Measurements from ENCODE around the gene ADAM8. TPM values are rescaled to one million over a fixed set of nuclear protein-coding genes. Genes with fewer than 3 reads are reported as not detected.

The ADAM8 gene
- total RNA-seq, 1 donor from 2014 or later = 2.6 TPM

- Histone ChIP-seq H3K27me3 (ENCODE audit: control insufficient read depth in 3 of 3, insufficient read depth in 3 of 3, low read length in 3 of 3) (no peaks in the 10 kb centered on the region), H3K9me3 (ENCODE audit: control insufficient read depth in 3 of 3, low read length in 3 of 3) (no peaks in the 10 kb centered on the region), H3K36me3 (ENCODE audit: control insufficient read depth in 3 of 3, insufficient read depth in 3 of 3, low read length in 3 of 3) (peaks cover 19 to 29% (median 27%) of the 10 kb centered on the region in 3 donors), H3K4me3 (ENCODE audit: low read length in 3 of 3) (peak overlapping the region; percentile 91 to 93 (median 92)), H3K9ac (ENCODE audit: low read depth in 1 of 3, low read length in 3 of 3) (peak overlapping the region; percentile 92 to 94 (median 92)), H3K4me1 (ENCODE audit: control insufficient read depth in 3 of 3, insufficient read depth in 3 of 3, low read length in 3 of 3) (peaks cover 20 to 37% (median 26%) of the 10 kb centered on the region in 3 donors), H3K27ac (ENCODE audit: low read depth, low read length) (peak overlapping the region; percentile 93)
Measured at GRCh38 chr10:133309100-133309719, 32.5 kb upstream of the ADAM8 start.

DNA sequence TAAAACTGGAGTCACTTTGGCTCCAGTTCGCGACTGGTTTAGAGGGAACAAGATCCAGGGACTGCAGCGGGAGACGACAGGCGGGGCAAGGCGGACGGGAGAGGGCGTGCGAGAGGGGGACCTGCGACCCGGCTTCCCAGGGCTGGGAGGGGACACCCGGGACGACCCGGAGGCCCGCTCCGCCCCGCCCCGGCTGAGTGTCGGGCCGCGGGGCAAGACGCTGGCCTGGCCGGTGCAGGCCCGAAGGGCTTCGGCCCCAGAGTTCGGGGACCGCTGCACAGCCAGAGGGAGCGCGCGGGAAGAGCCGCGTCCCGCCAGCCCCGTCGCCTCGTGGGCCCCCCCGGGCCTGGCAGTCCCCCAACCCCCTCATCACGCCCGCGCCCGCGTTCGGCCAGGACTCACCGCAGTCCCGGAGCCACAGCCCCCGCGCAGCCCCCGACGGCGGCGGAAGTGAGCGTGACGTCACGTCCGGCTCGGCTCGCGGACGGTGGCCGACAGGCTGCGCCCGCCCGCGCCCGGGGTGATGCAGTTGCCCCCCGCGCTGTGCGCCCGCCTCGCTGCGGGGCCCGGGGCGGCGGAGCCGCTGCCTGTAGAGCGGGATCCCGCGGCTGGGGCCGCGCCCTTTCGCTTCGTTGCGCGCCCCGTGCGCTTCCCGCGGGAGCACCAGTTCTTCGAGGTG lies 31.9 kb upstream of the ADAM8 start, which contains the start of the genes TUBGCP2 and ZNF511:
TSS of gene TUBGCP2 (minus strand) at position 452 of the 679 bp plus-strand sequence. CDS start 5,931 bp downstream, outside the sequence.
TSS of gene ZNF511 (plus strand) at position 494 of the 679 bp plus-strand sequence. CDS start at position 524, 30 bp downstream.
- Histone ChIP-seq H3K27me3 (ENCODE audit: control insufficient read depth in 3 of 3, insufficient read depth in 3 of 3, low read length in 3 of 3) (no peaks in the 10 kb centered on the region), H3K36me3 (ENCODE audit: control insufficient read depth in 3 of 3, insufficient read depth in 3 of 3, low read length in 3 of 3) (peaks cover 19 to 29% (median 27%) of the 10 kb centered on the region in 3 donors), H3K27ac (ENCODE audit: low read depth, low read length) (peak within 1 kb of the TSS; percentile 93), H3K4me1 (ENCODE audit: control insufficient read depth in 3 of 3, insufficient read depth in 3 of 3, low read length in 3 of 3) (peaks cover 20 to 38% (median 26%) of the 10 kb centered on the region in 3 donors), H3K9ac (ENCODE audit: low read depth in 1 of 3, low read length in 3 of 3) (peak within 1 kb of the TSS; percentile 92 to 94 (median 92)), H3K4me3 (ENCODE audit: low read length in 3 of 3) (peak within 1 kb of the TSS; percentile 91 to 93 (median 92)), H3K9me3 (ENCODE audit: control insufficient read depth in 3 of 3, low read length in 3 of 3) (no peaks in the 10 kb centered on the region)

DNA sequence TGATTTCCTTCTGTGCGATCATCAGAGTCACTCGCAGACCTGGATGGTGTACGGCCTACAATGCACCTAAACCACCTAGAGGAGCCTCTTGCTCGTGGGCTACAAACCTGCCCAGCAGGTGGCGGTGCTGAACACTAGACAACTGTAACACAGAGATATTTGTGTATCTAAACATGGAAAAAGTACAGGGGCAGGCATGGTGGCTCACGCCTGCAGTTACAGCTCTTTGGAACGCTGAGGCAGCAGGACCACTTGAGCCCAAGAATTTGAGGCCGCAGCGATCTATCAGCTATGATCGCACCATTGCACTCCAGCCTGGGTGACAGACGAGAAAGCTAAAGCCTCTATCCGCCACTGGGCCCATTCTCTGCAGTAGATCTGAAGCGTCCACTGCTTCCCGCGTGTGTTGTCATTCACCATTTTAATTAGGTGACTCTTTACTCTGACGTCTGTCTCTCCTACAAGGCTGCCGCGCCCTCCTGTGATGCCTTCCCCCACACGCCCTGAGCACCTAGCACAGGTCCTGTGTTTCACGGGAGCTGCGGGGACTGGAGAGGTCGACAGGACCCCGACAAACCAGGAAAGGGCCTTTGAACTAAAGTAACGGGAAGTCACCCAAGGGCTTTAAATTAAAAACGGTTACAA lies 31.2 kb upstream of the ADAM8 start:
- Histone ChIP-seq H3K36me3 (ENCODE audit: control insufficient read depth in 3 of 3, insufficient read depth in 3 of 3, low read length in 3 of 3) (peaks cover 22 to 29% (median 27%) of the 10 kb centered on the region in 3 donors), H3K27me3 (ENCODE audit: control insufficient read depth in 3 of 3, insufficient read depth in 3 of 3, low read length in 3 of 3) (no peaks in the 10 kb centered on the region), H3K27ac (ENCODE audit: low read depth, low read length) (peak overlapping the region; percentile 93), H3K4me1 (ENCODE audit: control insufficient read depth in 3 of 3, insufficient read depth in 3 of 3, low read length in 3 of 3) (peaks cover 20 to 38% (median 26%) of the 10 kb centered on the region in 3 donors), H3K9me3 (ENCODE audit: control insufficient read depth in 3 of 3, low read length in 3 of 3) (no peaks in the 10 kb centered on the region), H3K9ac (ENCODE audit: low read depth in 1 of 3, low read length in 3 of 3) (peak overlapping the region; percentile 92 to 94 (median 92)), H3K4me3 (ENCODE audit: low read length in 3 of 3) (peak overlapping the region; percentile 91 to 93 (median 92))

DNA sequence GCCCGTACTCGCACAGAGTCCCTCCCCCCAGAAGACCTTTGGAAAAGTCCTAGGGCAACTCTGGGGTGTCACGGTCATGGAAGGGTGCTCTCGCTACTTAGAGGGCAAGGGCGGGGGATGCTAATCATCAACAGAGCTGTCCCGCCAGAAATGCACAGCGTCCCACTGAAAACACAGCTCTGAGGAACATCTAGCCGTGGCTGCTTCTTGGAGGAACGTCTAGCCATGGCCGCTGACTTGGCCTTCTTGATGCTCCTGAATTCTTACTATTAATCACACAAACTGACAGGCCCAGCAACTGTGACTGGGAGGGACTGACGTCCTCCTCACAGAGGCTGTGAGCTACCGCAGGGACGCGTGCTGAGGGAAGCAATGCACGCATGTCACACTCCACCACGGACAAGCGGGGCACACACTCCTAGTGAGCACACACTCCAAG lies 30.3 kb upstream of the ADAM8 start:
- peak overlapping the region; percentile 12 for H3K27ac ChIP-seq (ENCODE audit: low read depth, low read length)
- H3K4me3 ChIP-seq (ENCODE audit: low read length in 3 of 3) = peak overlapping the region in 2 of 3 donors; percentile 91 to 92
- no peaks in the 10 kb centered on the region for H3K9me3 ChIP-seq (ENCODE audit: control insufficient read depth in 3 of 3, low read length in 3 of 3)
- peaks cover 20 to 38% (median 26%) of the 10 kb centered on the region in 3 donors for H3K4me1 ChIP-seq (ENCODE audit: control insufficient read depth in 3 of 3, insufficient read depth in 3 of 3, low read length in 3 of 3)
- H3K36me3 ChIP-seq (ENCODE audit: control insufficient read depth in 3 of 3, insufficient read depth in 3 of 3, low read length in 3 of 3) = peaks cover 26 to 27% (median 26%) of the 10 kb centered on the region in 3 donors
- H3K27me3 ChIP-seq (ENCODE audit: control insufficient read depth in 3 of 3, insufficient read depth in 3 of 3, low read length in 3 of 3) = no peaks in the 10 kb centered on the region
- peak overlapping the region in 1 of 3 donors; percentile 94 for H3K9ac ChIP-seq (ENCODE audit: low read depth in 1 of 3, low read length in 3 of 3)

DNA sequence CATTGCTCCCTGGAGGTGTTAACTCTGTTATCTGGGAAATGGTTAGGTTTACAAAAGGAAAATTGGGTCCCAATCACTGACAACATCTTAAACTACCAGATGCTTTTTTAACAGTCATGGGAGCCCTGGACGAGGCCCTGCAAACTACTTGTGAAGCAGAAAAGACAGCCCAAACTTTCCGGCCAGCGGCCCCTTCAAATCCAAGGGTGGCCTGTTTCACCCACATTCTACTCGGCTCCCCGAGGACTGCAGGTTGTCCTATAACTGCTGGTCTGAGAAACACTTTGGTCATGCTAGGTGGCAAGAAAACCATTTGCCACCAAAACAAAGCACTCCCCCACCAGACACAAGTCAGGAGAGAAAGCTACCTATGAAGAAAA lies 29.4 kb upstream of the ADAM8 start:
- Histone ChIP-seq H3K27ac (ENCODE audit: low read depth, low read length) (peak overlapping the region; percentile 62), H3K9me3 (ENCODE audit: control insufficient read depth in 3 of 3, low read length in 3 of 3) (no peaks in the 10 kb centered on the region), H3K4me3 (ENCODE audit: low read length in 3 of 3) (peak overlapping the region in 1 of 3 donors; percentile 3), H3K9ac (ENCODE audit: low read depth in 1 of 3, low read length in 3 of 3) (peak overlapping the region in 1 of 3 donors; percentile 43), H3K27me3 (ENCODE audit: control insufficient read depth in 3 of 3, insufficient read depth in 3 of 3, low read length in 3 of 3) (no peaks in the 10 kb centered on the region), H3K4me1 (ENCODE audit: control insufficient read depth in 3 of 3, insufficient read depth in 3 of 3, low read length in 3 of 3) (peaks cover 20 to 38% (median 26%) of the 10 kb centered on the region in 3 donors), H3K36me3 (ENCODE audit: control insufficient read depth in 3 of 3, insufficient read depth in 3 of 3, low read length in 3 of 3) (peaks cover 24 to 25% (median 24%) of the 10 kb centered on the region in 3 donors)

- H3K4me1 ChIP-seq (ENCODE audit: control insufficient read depth in 3 of 3, insufficient read depth in 3 of 3, low read length in 3 of 3) = peaks cover 17 to 28% (median 21%) of the 10 kb centered on the region in 3 donors
- H3K9me3 ChIP-seq (ENCODE audit: control insufficient read depth in 3 of 3, low read length in 3 of 3) = no peaks in the 10 kb centered on the region
- no peak overlapping the region for H3K4me3 ChIP-seq (ENCODE audit: low read length in 3 of 3)
- H3K27ac ChIP-seq (ENCODE audit: low read depth, low read length) = no peak overlapping the region
- no peaks in the 10 kb centered on the region for H3K27me3 ChIP-seq (ENCODE audit: control insufficient read depth in 3 of 3, insufficient read depth in 3 of 3, low read length in 3 of 3)
- no peak overlapping the region for H3K9ac ChIP-seq (ENCODE audit: low read depth in 1 of 3, low read length in 3 of 3)
- H3K36me3 ChIP-seq (ENCODE audit: control insufficient read depth in 3 of 3, insufficient read depth in 3 of 3, low read length in 3 of 3) = peaks cover 37 to 43% (median 39%) of the 10 kb centered on the region in 3 donors
Measured at GRCh38 chr10:133303206-133303605, 26.5 kb upstream of the ADAM8 start.

DNA sequence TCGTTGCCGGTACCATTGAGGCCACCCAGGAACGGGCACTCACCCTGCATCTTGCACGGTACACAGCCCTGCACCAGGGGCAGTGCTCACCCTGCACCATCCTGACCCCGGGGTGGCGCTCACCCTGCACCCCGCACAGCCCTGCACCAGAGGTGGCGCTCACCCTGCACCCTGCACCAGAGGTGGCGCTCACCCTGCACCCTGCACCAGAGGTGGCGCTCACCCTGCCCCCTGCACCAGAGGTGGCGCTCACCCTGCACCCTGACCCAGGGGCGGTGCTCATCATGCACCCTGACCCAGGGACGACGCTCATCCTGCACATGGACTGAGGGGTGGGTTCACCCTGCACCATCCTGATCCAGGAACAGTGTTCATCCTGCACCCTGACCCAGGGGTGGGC lies 25.6 kb upstream of the ADAM8 start:
- Histone ChIP-seq H3K4me1 (ENCODE audit: control insufficient read depth in 3 of 3, insufficient read depth in 3 of 3, low read length in 3 of 3) (peaks cover 9 to 19% (median 13%) of the 10 kb centered on the region in 3 donors), H3K36me3 (ENCODE audit: control insufficient read depth in 3 of 3, insufficient read depth in 3 of 3, low read length in 3 of 3) (peaks cover 47 to 53% (median 48%) of the 10 kb centered on the region in 3 donors), H3K9me3 (ENCODE audit: control insufficient read depth in 3 of 3, low read length in 3 of 3) (no peaks in the 10 kb centered on the region), H3K9ac (ENCODE audit: low read depth in 1 of 3, low read length in 3 of 3) (no peak overlapping the region), H3K27me3 (ENCODE audit: control insufficient read depth in 3 of 3, insufficient read depth in 3 of 3, low read length in 3 of 3) (no peaks in the 10 kb centered on the region), H3K4me3 (ENCODE audit: low read length in 3 of 3) (no peak overlapping the region), H3K27ac (ENCODE audit: low read depth, low read length) (no peak overlapping the region)

DNA sequence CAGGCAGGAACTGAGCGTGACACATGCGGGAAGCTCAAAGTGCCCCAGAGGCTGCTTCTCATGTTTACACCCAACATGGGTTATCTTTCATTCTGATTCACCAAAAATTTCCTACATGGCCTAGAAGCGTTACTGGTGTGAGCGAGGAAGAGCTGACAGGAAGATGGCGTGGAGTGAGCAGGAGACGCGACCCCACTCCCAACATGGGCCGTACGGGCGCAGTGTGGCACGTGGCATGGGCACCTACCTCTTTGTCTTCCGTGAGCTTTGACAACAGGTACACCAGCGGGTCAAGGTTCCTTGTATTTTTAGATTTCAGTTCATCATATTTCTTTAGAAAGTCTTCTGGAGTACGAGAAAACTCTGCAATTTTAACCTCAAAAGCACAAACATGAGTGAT lies 23.1 kb upstream of the ADAM8 start:
- Histone ChIP-seq H3K27ac (ENCODE audit: low read depth, low read length) (no peak overlapping the region), H3K36me3 (ENCODE audit: control insufficient read depth in 3 of 3, insufficient read depth in 3 of 3, low read length in 3 of 3) (peaks cover 61 to 73% (median 65%) of the 10 kb centered on the region in 3 donors), H3K4me3 (ENCODE audit: low read length in 3 of 3) (no peak overlapping the region), H3K9ac (ENCODE audit: low read depth in 1 of 3, low read length in 3 of 3) (no peak overlapping the region), H3K9me3 (ENCODE audit: control insufficient read depth in 3 of 3, low read length in 3 of 3) (no peaks in the 10 kb centered on the region), H3K4me1 (ENCODE audit: control insufficient read depth in 3 of 3, insufficient read depth in 3 of 3, low read length in 3 of 3) (peaks cover 0 to 4% (median 0%) of the 10 kb centered on the region in 3 donors), H3K27me3 (ENCODE audit: control insufficient read depth in 3 of 3, insufficient read depth in 3 of 3, low read length in 3 of 3) (no peaks in the 10 kb centered on the region)

- H3K9ac ChIP-seq (ENCODE audit: low read depth in 1 of 3, low read length in 3 of 3) = no peak overlapping the region
Measured at GRCh38 chr10:133299224-133299623, 22.6 kb upstream of the ADAM8 start.

More at GRCh38 chr10:133299224-133299623, 22.6 kb upstream of the ADAM8 start:
- peaks cover 0 to 4% (median 0%) of the 10 kb centered on the region in 3 donors for H3K4me1 ChIP-seq (ENCODE audit: control insufficient read depth in 3 of 3, insufficient read depth in 3 of 3, low read length in 3 of 3)
- H3K9me3 ChIP-seq (ENCODE audit: control insufficient read depth in 3 of 3, low read length in 3 of 3) = no peaks in the 10 kb centered on the region
- no peak overlapping the region for H3K27ac ChIP-seq (ENCODE audit: low read depth, low read length)
- H3K36me3 ChIP-seq (ENCODE audit: control insufficient read depth in 3 of 3, insufficient read depth in 3 of 3, low read length in 3 of 3) = peaks cover 65 to 77% (median 70%) of the 10 kb centered on the region in 3 donors
- H3K27me3 ChIP-seq (ENCODE audit: control insufficient read depth in 3 of 3, insufficient read depth in 3 of 3, low read length in 3 of 3) = no peaks in the 10 kb centered on the region
- H3K4me3 ChIP-seq (ENCODE audit: low read length in 3 of 3) = no peak overlapping the region
